Right lobe of liver (tissue), 4 donors: ENCODE results near the gene TP53BP1.

Experiments used
- POLR2A ChIP-seq: fragments of 450-650 bp; IDR thresholded peaks from one replicate; pipeline ENCODE4 v1.6.1; 2017; ENCODE audit warnings: antibody characterized with exemption, mild to moderate bottlenecking
- TF ChIP-seq, protein P1 (sequence below), 4 donors: fragments of 200-600 bp in 3 of 4; fragments of 450-650 bp in 1 of 4; IDR thresholded peaks; one replicate each; pipeline versions ENCODE4 v1.5.1 to v1.8.0; 2016 to 2022; ENCODE audit warnings: antibody characterized with exemption in 4 of 4, mild to moderate bottlenecking in 2 of 4
- donor health status: DM: no; HTN: no; CAD: no.
- donor health status: DM: no; HTN: no; CAD: no.
- donor health status: DM: no; HTN: yes; CAD: no.

GRCh38 chr15:43463507-43463906, 29.4 kb downstream of the TP53BP1 start:
- TF ChIP-seq, protein P1, sequence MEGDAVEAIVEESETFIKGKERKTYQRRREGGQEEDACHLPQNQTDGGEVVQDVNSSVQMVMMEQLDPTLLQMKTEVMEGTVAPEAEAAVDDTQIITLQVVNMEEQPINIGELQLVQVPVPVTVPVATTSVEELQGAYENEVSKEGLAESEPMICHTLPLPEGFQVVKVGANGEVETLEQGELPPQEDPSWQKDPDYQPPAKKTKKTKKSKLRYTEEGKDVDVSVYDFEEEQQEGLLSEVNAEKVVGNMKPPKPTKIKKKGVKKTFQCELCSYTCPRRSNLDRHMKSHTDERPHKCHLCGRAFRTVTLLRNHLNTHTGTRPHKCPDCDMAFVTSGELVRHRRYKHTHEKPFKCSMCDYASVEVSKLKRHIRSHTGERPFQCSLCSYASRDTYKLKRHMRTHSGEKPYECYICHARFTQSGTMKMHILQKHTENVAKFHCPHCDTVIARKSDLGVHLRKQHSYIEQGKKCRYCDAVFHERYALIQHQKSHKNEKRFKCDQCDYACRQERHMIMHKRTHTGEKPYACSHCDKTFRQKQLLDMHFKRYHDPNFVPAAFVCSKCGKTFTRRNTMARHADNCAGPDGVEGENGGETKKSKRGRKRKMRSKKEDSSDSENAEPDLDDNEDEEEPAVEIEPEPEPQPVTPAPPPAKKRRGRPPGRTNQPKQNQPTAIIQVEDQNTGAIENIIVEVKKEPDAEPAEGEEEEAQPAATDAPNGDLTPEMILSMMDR (IDR thresholded peaks at IDR 0.05) = no peak
- TF ChIP-seq POLR2A = no peak
